Colonic mucosa (tissue), 4 donors: ENCODE measurements around the gene NCAM1. TPM values are rescaled to one million over a fixed set of nuclear protein-coding genes. Genes with fewer than 3 reads are reported as not detected.

Experiments
- DNase-seq: peaks from one replicate; pipeline ENCODE4 v3.0.0-alpha.2; 2020
- H3K27ac ChIP-seq: fragments of 200-600 bp; one replicate; pipeline ENCODE4 v1.8.0; 2021
- H3K27me3 ChIP-seq: fragments of 200-600 bp; one replicate; pipeline ENCODE4 v1.8.0; 2021
- H3K36me3 ChIP-seq: fragments of 200-600 bp; one replicate; pipeline ENCODE4 v1.8.0; 2021
- H3K4me1 ChIP-seq: fragments of 200-600 bp; one replicate; pipeline ENCODE4 v1.8.0; 2021; ENCODE audit warnings: mild to moderate bottlenecking
- H3K4me3 ChIP-seq: fragments of 200-600 bp; one replicate; pipeline ENCODE4 v1.8.0; 2021
- H3K9ac ChIP-seq, 2 donors: one replicate each; pipeline ENCODE4 v1.7.0; 2013; ENCODE audit warnings: control low read depth in 2 of 2, low read depth in 2 of 2, low read length in 2 of 2
- H3K9me3 ChIP-seq: fragments of 200-600 bp; one replicate; pipeline ENCODE4 v1.8.0; 2021
- CTCF ChIP-seq: fragments of 200-600 bp; IDR thresholded peaks from one replicate; pipeline ENCODE4 v1.8.0; 2022; ENCODE audit warnings: antibody characterized with exemption, mild to moderate bottlenecking
- intact Hi-C: fragments of 100-400 bp; cut with DNase I; formaldehyde crosslinking; loops from one replicate; pipeline ENCODE4 v1.14.1; 2022
- total RNA-seq, 2 donors: library from RNA; stranded (reverse); fragmentation: NEBNext Ultra II Directional in 1 of 2; extraction: Animal tissue kit (Norgen Biotek cat#: 25700) in 1 of 2; gene quantifications; one replicate each; pipeline ENCODE4 v1.2.1, GENCODE V29; 2021
- donor health status: healthy.
- donor health status: DM: no; HTN: no; CAD: no.
- donor health status: DM: no; HTN: no; CAD: no.

NCAM1 gene
- total RNA-seq, 2 donors from 2014 or later, result 2.3 to 10.7 TPM

DNA sequence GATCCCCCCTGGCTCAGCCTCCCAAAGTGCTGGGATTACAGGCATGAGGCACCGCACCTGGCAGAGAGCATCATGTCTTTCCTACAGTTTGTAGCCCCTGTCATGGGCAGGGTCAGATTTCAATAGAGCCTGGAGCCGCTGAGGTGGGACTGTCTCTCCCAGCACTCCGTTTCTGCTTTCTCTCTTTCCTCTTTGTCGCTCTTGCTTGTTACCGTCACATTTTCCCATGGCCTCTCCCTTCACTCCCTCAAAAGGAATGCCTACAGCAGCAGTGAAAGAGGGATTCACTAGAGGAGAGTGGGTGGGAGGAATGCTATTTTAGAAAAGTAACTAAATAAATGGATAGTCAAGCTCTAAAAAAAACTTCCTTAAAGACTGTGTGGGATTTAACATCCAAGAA, 216.5 kb downstream of the NCAM1 start:
- Histone ChIP-seq H3K27ac (no peak overlapping the region), H3K36me3 (no peaks in the 10 kb centered on the region), H3K9ac (no peak overlapping the region), H3K27me3 (no peaks in the 10 kb centered on the region), H3K4me3 (no peak overlapping the region), H3K4me1 (no peaks in the 10 kb centered on the region), H3K9me3 (no peaks in the 10 kb centered on the region)
- intact Hi-C loops, result no loop called here
- no peak for TF ChIP-seq CTCF
- DNase-seq, result no peak

DNA sequence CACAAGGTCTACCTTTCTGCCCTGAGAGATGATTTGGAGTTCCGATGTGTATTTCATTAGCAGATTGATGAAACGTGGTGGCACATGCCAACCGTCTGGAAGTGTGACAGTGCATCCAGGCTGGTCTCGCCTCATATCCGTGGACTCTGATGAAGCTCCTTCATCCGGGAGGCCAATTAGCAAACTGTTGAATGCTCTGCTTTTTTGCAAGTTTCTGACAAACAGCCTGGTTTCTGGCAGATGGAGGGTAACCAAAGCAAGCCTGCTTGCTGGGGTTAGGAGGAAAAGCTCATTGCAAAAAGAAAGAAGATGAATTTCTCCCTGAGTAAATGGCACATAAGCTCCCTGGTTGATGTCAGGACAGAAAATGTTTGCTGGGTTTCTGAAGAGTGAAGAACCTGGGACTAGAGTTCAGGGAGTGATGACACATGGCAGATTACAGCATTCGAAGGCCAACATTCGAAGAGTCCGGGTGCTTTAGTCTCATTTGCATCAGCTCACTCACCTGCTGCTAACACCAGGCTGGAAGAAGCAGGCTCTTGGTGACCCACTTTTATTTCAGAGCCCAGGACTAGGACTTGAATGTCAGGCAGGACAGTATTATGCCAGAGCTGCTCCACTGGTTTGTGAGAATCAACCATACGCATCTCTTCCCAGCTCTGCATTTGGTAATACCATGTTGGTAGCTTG, 217.3 kb downstream of the NCAM1 start:
- no peak for TF ChIP-seq CTCF
- H3K9me3 ChIP-seq, result no peaks in the 10 kb centered on the region
- H3K36me3 ChIP-seq, result no peaks in the 10 kb centered on the region
- H3K4me3 ChIP-seq, result no peak overlapping the region
- H3K4me1 ChIP-seq, result no peaks in the 10 kb centered on the region
- no peaks in the 10 kb centered on the region for H3K27me3 ChIP-seq
- DNase-seq, result no peak
- intact Hi-C loops, result no loop called here
- H3K27ac ChIP-seq, result no peak overlapping the region
- no peak overlapping the region for H3K9ac ChIP-seq

DNA sequence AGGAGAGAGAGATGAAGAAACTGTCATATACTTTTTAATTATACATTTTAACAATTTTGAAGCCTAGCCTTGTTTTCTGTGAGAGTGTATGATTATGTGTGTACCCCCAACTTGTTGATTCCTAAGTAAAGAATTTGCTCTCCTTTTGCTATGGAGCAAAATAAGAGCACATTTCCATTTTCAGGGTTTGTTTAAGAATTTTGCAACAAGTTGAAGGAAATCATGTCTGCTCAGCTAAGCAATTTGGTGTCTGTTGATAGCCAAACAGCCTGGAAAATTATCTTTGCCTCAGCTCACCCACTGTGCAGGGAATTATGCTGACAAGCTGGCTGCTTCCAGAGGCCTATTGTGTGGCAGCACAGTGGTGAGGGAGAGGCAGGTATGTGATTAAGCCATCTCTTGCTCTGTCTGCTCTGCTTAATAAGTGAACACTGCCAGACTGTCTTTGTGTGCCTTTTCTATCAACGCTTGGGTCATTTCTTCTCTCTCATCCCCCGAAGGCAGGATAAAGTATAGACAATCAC, 218.0 kb downstream of the NCAM1 start:
- H3K4me1 ChIP-seq, result no peaks in the 10 kb centered on the region
- no peaks in the 10 kb centered on the region for H3K36me3 ChIP-seq
- no peak overlapping the region for H3K27ac ChIP-seq
- H3K27me3 ChIP-seq, result no peaks in the 10 kb centered on the region
- H3K4me3 ChIP-seq, result no peak overlapping the region
- no peak for TF ChIP-seq CTCF
- intact Hi-C loops, result no loop called here
- DNase-seq, result no peak
- H3K9ac ChIP-seq, result no peak overlapping the region
- H3K9me3 ChIP-seq, result no peaks in the 10 kb centered on the region

DNA sequence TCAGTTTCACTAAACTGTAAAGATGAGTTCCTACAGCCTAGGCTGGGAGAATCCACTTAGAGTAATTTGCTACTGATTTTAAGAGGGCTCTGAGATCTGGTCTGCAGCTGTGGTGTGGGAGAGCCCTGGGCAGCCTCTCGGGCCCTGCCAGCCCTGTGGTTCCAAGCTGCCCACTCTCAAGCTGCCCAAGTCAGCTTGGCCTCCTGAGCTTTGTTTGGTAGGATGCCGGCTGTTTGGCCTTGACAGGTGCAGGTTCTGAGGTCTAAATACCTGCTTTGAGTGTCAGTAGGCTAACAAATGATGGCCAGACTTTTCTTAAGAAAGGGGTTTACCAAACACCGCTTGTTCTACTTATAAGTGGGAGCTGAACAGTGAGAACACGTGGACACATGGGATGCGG, 219.9 kb downstream of the NCAM1 start:
- Histone ChIP-seq H3K4me1 (no peaks in the 10 kb centered on the region), H3K36me3 (no peaks in the 10 kb centered on the region), H3K9me3 (no peaks in the 10 kb centered on the region), H3K27ac (no peak overlapping the region), H3K9ac (no peak overlapping the region), H3K4me3 (no peak overlapping the region), H3K27me3 (no peaks in the 10 kb centered on the region)
- no peak for TF ChIP-seq CTCF
- no peak for DNase-seq
- intact Hi-C loops, result no loop called here

GRCh38 chr11:113182288-113182687, 221.1 kb downstream of the NCAM1 start:
- DNase-seq, result no peak
- Histone ChIP-seq H3K9me3 (no peaks in the 10 kb centered on the region), H3K27ac (no peak overlapping the region), H3K9ac (no peak overlapping the region), H3K36me3 (no peaks in the 10 kb centered on the region), H3K4me1 (no peaks in the 10 kb centered on the region), H3K4me3 (no peak overlapping the region), H3K27me3 (no peaks in the 10 kb centered on the region)
- TF ChIP-seq CTCF, result no peak
- intact Hi-C loops, result no loop called here
